Left ventricle myocardium inferior (tissue), 1 donor: ENCODE results near the gene BTBD16. TPM values are rescaled to one million over a fixed set of nuclear protein-coding genes. Genes with fewer than 3 reads are reported as not detected.
A peak's percentile ranks its signal among the peaks of the same experiment; 100 is the strongest.

Source experiments
- DNase-seq: peaks from one replicate; pipeline ENCODE4 v3.0.0-alpha.2; 2020
- H3K27ac ChIP-seq: fragments of 200-600 bp; replicated peaks from 2 replicates; pipeline ENCODE4 v1.8.0; 2021
- H3K27me3 ChIP-seq: fragments of 200-600 bp; 2 replicates; pipeline ENCODE4 v1.8.0; 2021; ENCODE audit warnings: low read depth
- H3K36me3 ChIP-seq: fragments of 200-600 bp; 2 replicates; pipeline ENCODE4 v1.8.0; 2021
- H3K4me1 ChIP-seq: fragments of 200-600 bp; 2 replicates; pipeline ENCODE4 v1.8.0; 2021
- H3K4me3 ChIP-seq: fragments of 200-600 bp; 2 replicates; pipeline ENCODE4 v1.8.0; 2021; ENCODE audit warnings: mild to moderate bottlenecking, moderate library complexity
- H3K9me3 ChIP-seq: fragments of 200-600 bp; replicated peaks from 2 replicates; pipeline ENCODE4 v1.8.0; 2021
- CTCF ChIP-seq: fragments of 200-600 bp; IDR thresholded peaks from 2 replicates; pipeline ENCODE4 v1.8.0; 2021; ENCODE audit warnings: antibody characterized with exemption, mild to moderate bottlenecking, borderline replicate concordance
- intact Hi-C: fragments of 100-400 bp; cut with micrococcal nuclease; formaldehyde crosslinking; loops from one replicate; pipeline ENCODE4 v1.11.0; 2022
- total RNA-seq: library from RNA; stranded (reverse); fragmentation: NEBNext Ultra II Directional; extraction: Animal tissue kit (Norgen Biotek cat#: 25700); gene quantifications from one replicate; pipeline ENCODE4 v1.2.1, GENCODE V29; 2021
- donor health status: DM: no; HTN: yes; CAD: no; lungs with severe emphysema.

Gene BTBD16
- total RNA-seq, 1 donor from 2014 or later = not detected

- no peak for TF ChIP-seq CTCF
- peaks cover 15% of the 10 kb centered on the region for H3K4me1 ChIP-seq
- intact Hi-C loops = no loop called here
- no peak overlapping the region for H3K4me3 ChIP-seq
- no peak for DNase-seq
- no peaks in the 10 kb centered on the region for H3K27me3 ChIP-seq
- H3K9me3 ChIP-seq = peaks cover 13% of the 10 kb centered on the region
- H3K27ac ChIP-seq = no peak overlapping the region
- H3K36me3 ChIP-seq = no peaks in the 10 kb centered on the region
These were observed 91.0 kb downstream of the BTBD16 start for GRCh38 chr10:122362031-122362592.

GRCh38 chr10:122362621-122363020 lies 91.5 kb downstream of the BTBD16 start:
- peaks cover 13% of the 10 kb centered on the region for H3K9me3 ChIP-seq

GRCh38 chr10:122363311-122363710 lies 92.2 kb downstream of the BTBD16 start:
- intact Hi-C loops = no loop called here
- DNase-seq = no peak
- no peak for TF ChIP-seq CTCF

More at GRCh38 chr10:122362621-122363020, 91.5 kb downstream of the BTBD16 start:
- Histone ChIP-seq H3K27me3 (no peaks in the 10 kb centered on the region), H3K4me3 (no peak overlapping the region), H3K36me3 (no peaks in the 10 kb centered on the region), H3K4me1 (peaks cover 10% of the 10 kb centered on the region), H3K27ac (no peak overlapping the region)
- no peak for TF ChIP-seq CTCF
- intact Hi-C loops = no loop called here
- no peak for DNase-seq

GRCh38 chr10:122363722-122364463 lies 92.8 kb downstream of the BTBD16 start:
- H3K4me1 ChIP-seq = peaks cover 20% of the 10 kb centered on the region
- H3K4me3 ChIP-seq = no peak overlapping the region
- peaks cover 3% of the 10 kb centered on the region for H3K9me3 ChIP-seq
- intact Hi-C loops = no loop called here
- no peaks in the 10 kb centered on the region for H3K27me3 ChIP-seq
- H3K36me3 ChIP-seq = no peaks in the 10 kb centered on the region
- no peak overlapping the region for H3K27ac ChIP-seq
- DNase-seq = no peak
- no peak for TF ChIP-seq CTCF

More at GRCh38 chr10:122363311-122363710, 92.2 kb downstream of the BTBD16 start:
- Histone ChIP-seq H3K27me3 (no peaks in the 10 kb centered on the region), H3K4me1 (peaks cover 15% of the 10 kb centered on the region), H3K4me3 (no peak overlapping the region), H3K27ac (no peak overlapping the region), H3K36me3 (no peaks in the 10 kb centered on the region), H3K9me3 (peaks cover 9% of the 10 kb centered on the region)

GRCh38 chr10:122368502-122369254 lies 97.6 kb downstream of the BTBD16 start:
- intact Hi-C loops = no loop called here
- H3K27ac ChIP-seq = peak overlapping the region; percentile 57
- peaks cover 59% of the 10 kb centered on the region for H3K4me1 ChIP-seq
- DNase-seq = peak; percentile 24
- TF ChIP-seq CTCF = no peak
- no peaks in the 10 kb centered on the region for H3K36me3 ChIP-seq
- peak overlapping the region; percentile 27 for H3K4me3 ChIP-seq
- no peaks in the 10 kb centered on the region for H3K27me3 ChIP-seq
- no peaks in the 10 kb centered on the region for H3K9me3 ChIP-seq
